HAP-1 (cell line): ENCODE results near the gene TUBE1.
A peak's percentile ranks its signal among the peaks of the same experiment; 100 is the strongest.

ENCODE experiments used
- DNase-seq, 2 experiments: peaks; one replicate each; pipeline ENCODE4 v3.0.0-alpha.2; 2016 to 2020; ENCODE audit warnings: low spot score in 2 of 2
- H3K27me3 ChIP-seq: fragments of 250-450 bp; sonication (Bioruptor Pico); 2 replicates; pipeline ENCODE4 v1.5.1; 2020; ENCODE audit warnings: low read depth, mild to moderate bottlenecking, moderate library complexity
- H3K36me3 ChIP-seq: fragments of 250-450 bp; sonication (Bioruptor Pico); replicated peaks from 2 replicates; pipeline ENCODE4 v1.5.1; 2020; ENCODE audit warnings: mild to moderate bottlenecking
- H3K4me1 ChIP-seq: fragments of 250-450 bp; sonication (Bioruptor Pico); 2 replicates; pipeline ENCODE4 v1.5.1; 2020; ENCODE audit warnings: mild to moderate bottlenecking
- H3K4me3 ChIP-seq: fragments of 250-450 bp; sonication (Bioruptor Pico); 2 replicates; pipeline ENCODE4 v1.5.1; 2020; ENCODE audit warnings: mild to moderate bottlenecking, moderate library complexity
- H3K9me3 ChIP-seq: fragments of 250-450 bp; sonication (Bioruptor Pico); 2 replicates; pipeline ENCODE4 v1.5.1; 2020; ENCODE audit warnings: mild to moderate bottlenecking, moderate library complexity
- in situ Hi-C: fragments of 300-500 bp; cut with MboI; formaldehyde crosslinking; loops from 3 replicates; pipeline ENCODE4 v1.14.3; 2020; ENCODE audit warnings: low sequenced_read_pairs, inconsistent platforms, mixed read lengths

The TUBE1 gene, protein sequence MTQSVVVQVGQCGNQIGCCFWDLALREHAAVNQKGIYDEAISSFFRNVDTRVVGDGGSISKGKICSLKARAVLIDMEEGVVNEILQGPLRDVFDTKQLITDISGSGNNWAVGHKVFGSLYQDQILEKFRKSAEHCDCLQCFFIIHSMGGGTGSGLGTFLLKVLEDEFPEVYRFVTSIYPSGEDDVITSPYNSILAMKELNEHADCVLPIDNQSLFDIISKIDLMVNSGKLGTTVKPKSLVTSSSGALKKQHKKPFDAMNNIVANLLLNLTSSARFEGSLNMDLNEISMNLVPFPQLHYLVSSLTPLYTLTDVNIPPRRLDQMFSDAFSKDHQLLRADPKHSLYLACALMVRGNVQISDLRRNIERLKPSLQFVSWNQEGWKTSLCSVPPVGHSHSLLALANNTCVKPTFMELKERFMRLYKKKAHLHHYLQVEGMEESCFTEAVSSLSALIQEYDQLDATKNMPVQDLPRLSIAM

DNA sequence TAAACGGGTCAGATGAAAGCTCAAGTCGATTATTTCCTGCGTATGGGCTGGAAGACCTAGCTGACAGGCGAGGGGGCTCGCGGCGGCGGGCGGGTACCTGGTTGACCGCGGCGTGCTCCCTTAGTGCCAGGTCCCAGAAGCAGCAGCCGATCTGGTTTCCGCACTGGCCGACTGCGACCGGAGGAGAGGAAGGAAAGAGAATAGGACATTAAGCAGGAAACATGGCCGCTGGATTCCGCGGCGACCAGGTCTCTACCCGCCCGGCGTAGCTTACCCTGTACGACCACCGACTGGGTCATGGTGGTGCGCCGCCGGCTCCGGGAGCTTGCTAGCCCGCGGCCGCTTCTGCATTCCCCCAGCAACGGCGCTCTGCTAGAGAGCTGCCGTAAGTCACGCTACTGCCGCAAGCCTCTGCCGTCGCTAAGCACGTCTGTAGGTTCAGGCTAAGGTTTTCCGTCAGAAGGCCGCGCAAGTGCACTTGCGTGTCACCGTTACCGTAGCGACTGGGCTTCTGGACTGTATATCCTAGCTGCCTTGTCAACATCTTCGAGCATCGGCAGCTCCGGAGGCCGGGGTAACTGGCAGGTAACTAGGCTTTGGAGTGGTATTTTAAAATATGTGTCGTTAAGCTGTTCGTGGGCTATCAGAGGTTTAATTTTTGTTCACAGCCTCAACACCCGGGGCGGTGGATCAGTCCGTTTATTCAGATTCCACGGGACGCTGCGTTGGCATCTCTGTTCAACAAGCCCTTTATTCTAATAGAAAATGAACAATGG lies at the start of gene TUBE1, which contains the start of gene FAM229B:
TSS of gene TUBE1 (minus strand) at position 347 of the 776 bp plus-strand sequence. CDS start at position 299, 48 bp downstream.
TSS of gene FAM229B (plus strand) at position 456 of the 776 bp plus-strand sequence. CDS start 11,693 bp downstream, outside the sequence.
- DNase-seq = peak; percentile 93 to 99
- Histone ChIP-seq H3K27me3 (peaks cover 13% of the 10 kb centered on the region), H3K36me3 (peaks cover 6% of the 10 kb centered on the region), H3K4me1 (peaks cover 8% of the 10 kb centered on the region), H3K9me3 (no peaks in the 10 kb centered on the region), H3K4me3 (peak within 1 kb of the TSS; percentile 71)
- in situ Hi-C loops = no loop called here

DNA sequence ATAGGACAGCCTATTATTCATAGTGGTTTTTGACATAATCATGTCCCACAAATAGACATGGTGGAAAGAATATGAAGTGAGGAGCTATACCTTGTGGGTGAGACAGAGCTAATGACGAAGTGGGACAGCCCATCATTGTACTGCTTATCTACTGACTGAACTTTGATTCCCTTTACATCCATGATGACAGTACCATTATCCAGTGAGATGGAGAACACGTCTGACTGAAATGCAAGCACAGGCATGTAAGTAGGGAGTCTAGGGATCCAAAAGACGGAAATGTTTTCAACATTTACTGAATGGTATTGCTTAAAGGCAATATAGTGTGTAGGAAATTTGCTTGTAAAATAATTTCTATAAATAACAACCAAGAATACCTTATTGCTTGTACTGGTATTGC lies 43.6 kb upstream of the TUBE1 start:
- in situ Hi-C loops = no loop called here
- DNase-seq = no peak
- Histone ChIP-seq H3K9me3 (no peaks in the 10 kb centered on the region), H3K36me3 (no peaks in the 10 kb centered on the region), H3K4me1 (0 out of 2 replicates have a peak, but pooled peaks cover 4% of the 10 kb centered on the region), H3K27me3 (no peaks in the 10 kb centered on the region; the same call in 1 of the 2 replicates), H3K4me3 (no peak overlapping the region)

DNA sequence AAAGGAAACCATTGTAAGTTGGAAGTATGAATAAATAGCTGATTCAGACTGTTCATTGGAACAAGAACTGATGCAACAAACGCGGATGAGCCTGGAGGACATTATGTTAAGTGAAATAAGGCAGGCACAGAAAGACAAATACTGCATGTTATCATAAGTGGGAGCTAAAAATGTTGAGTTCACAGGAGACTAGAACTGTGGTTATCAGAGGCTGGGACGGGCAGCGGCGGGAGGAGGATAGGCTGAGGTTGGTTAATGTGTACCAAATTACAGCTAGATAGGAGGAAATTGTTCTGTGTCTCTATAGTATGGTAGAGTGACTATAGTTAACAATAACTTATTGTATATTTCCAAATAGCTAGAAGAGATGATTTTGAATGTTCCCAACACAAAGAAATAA lies 40.9 kb upstream of the TUBE1 start:
- in situ Hi-C loops = no loop called here
- no peak overlapping the region for H3K4me3 ChIP-seq
- H3K4me1 ChIP-seq = 0 out of 2 replicates have a peak, but pooled peaks cover 4% of the 10 kb centered on the region
- no peaks in the 10 kb centered on the region; the same call in 1 of the 2 replicates for H3K27me3 ChIP-seq
- H3K36me3 ChIP-seq = no peaks in the 10 kb centered on the region
- H3K9me3 ChIP-seq = no peaks in the 10 kb centered on the region
- DNase-seq = no peak

DNA sequence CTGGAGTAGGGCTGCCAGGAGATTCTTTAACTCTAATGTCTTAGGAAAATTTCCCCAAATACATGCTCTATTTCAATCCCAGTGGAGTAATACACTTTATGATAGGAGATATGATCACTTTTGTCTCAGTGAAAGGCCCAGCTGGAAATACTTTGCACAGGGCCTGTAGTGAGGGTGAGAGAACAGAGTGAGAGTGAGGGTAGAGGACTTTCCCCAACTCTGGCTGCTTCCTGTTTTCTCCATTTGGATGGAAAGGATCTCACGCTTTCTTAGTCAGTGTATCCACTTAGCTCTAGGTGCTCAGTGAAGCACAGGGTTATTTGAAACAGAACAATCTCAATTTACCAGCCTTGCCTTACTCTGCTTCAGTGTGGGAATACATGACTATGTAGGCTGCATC lies 36.7 kb upstream of the TUBE1 start:
- no peaks in the 10 kb centered on the region for H3K27me3 ChIP-seq
- no peaks in the 10 kb centered on the region for H3K36me3 ChIP-seq
- no peaks in the 10 kb centered on the region for H3K9me3 ChIP-seq
- H3K4me3 ChIP-seq = no peak overlapping the region
- in situ Hi-C loops = no loop called here
- H3K4me1 ChIP-seq = 0 out of 2 replicates have a peak, but pooled peaks cover 4% of the 10 kb centered on the region
- no peak for DNase-seq

DNA sequence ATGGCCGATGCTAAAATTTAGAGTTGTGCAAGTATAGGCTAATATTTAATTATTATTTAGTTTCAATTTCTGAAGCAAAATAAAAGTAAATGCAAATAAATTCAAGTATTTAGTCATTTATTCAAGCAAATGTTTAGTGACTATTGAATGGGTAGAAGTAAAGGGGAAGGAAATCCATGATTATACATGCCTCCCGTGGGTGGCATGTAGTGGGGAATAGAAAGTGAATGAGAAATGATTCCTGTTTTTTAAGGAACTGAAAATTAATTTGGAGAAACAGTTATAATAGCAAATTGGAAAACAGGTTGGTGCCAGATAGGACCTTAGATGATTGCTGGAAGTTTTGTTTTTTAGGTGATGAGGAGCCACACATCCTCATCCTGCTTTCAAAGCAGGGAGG lies 35.5 kb upstream of the TUBE1 start:
- no peak for DNase-seq
- in situ Hi-C loops = no loop called here
- no peaks in the 10 kb centered on the region for H3K27me3 ChIP-seq
- no peak overlapping the region for H3K4me3 ChIP-seq
- H3K4me1 ChIP-seq = 0 out of 2 replicates have a peak, but pooled peaks cover 4% of the 10 kb centered on the region
- no peaks in the 10 kb centered on the region for H3K36me3 ChIP-seq
- H3K9me3 ChIP-seq = no peaks in the 10 kb centered on the region

DNA sequence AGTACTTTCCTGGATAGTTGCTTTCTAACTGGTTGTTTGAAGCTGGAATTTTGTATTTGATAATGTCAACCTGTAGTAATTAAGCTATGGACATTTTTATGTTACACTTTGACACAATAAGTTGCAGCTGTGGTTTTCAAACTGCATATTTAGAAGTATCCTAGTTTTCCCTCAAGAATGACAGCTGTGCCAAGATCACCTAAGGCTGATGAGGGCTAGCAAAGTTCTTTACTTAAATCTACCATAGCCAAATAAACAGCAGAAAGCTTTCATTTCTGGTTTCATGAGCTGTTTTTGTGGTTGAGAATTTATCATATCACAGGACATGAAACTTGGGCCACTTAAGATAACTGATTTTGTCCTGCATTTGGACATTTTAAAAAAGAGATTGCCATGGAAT lies 30.8 kb upstream of the TUBE1 start:
- Histone ChIP-seq H3K9me3 (no peaks in the 10 kb centered on the region), H3K27me3 (no peaks in the 10 kb centered on the region), H3K36me3 (no peaks in the 10 kb centered on the region), H3K4me1 (no peaks in the 10 kb centered on the region), H3K4me3 (no peak overlapping the region)
- in situ Hi-C loops = no loop called here
- DNase-seq = no peak

DNA sequence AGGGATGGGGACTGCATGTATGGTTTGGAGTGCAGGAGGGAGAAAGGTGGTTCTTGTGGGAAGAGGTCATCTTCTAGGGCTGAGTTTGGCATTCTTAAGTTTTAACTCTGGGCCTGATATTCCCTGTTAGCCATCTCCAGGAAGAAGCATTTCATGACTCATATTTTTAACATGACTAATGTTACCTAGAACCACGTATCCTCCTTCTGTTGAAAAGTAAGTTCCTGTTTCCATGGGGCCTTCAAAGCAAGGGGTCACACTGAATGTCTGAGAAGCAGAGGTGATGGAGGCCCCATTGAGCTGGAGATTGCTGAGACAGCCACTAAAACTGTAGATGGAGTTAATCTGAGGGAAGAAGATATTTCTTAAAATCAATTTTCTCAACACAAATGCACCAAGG lies 30.3 kb upstream of the TUBE1 start:
- no peaks in the 10 kb centered on the region for H3K9me3 ChIP-seq
- no peaks in the 10 kb centered on the region for H3K27me3 ChIP-seq
- H3K4me3 ChIP-seq = no peak overlapping the region
- DNase-seq = no peak
- H3K4me1 ChIP-seq = no peaks in the 10 kb centered on the region
- in situ Hi-C loops = no loop called here
- H3K36me3 ChIP-seq = no peaks in the 10 kb centered on the region

DNA sequence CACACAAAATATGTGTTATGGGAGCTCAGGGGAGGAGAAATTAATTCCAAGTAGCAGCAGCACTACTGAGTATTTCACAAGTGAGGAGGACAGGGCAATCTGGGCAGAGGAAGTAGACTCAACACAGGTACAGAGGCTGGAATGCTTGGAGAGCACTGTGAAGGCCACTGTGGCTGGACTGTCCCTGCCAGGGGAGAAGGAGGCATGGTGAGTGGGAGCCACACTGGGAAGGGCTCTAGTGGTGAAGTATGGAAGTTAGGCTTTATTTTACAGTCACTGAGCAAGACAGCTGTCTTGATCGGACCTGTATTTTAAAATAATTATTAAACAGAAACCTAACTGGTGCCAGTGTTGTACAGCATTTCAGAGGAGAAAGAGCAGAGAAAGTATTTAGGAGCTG lies 28.9 kb upstream of the TUBE1 start:
- Histone ChIP-seq H3K4me1 (no peaks in the 10 kb centered on the region), H3K4me3 (no peak overlapping the region), H3K36me3 (no peaks in the 10 kb centered on the region), H3K9me3 (no peaks in the 10 kb centered on the region), H3K27me3 (no peaks in the 10 kb centered on the region)
- no peak for DNase-seq
- in situ Hi-C loops = no loop called here

DNA sequence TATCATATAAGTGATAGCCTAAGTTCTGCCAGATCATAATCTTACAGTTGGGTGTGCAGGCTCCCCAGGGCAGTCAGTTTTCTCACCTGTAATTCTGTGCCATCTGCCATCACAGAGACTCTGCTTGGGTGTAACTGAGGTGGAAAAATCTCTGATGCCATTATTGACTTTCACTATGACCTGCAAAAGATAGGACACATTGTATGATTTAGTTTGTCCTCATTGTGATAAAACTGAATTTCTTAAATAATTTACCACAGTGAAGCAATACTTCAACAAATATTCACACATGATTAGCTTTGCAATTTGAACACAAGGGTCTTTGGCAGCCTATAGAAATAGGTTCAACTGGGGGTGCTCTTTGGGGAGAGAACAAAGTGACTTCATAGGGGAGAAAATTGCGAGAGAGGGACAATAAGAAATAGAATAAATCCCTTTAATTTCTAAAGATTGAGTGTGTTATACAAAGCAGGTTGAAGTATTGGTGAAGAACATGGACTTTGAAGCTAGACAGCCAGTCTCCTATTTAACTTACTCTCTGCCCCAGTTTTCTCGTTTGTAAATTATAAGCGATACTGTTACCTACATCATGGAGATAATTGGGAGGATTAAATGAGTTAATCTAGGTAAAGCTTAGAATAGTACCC lies 27.4 kb upstream of the TUBE1 start:
- H3K4me1 ChIP-seq = no peaks in the 10 kb centered on the region
- no peaks in the 10 kb centered on the region for H3K9me3 ChIP-seq
- H3K36me3 ChIP-seq = no peaks in the 10 kb centered on the region
- H3K4me3 ChIP-seq = no peak overlapping the region
- H3K27me3 ChIP-seq = no peaks in the 10 kb centered on the region
- no peak for DNase-seq
- in situ Hi-C loops = no loop called here

DNA sequence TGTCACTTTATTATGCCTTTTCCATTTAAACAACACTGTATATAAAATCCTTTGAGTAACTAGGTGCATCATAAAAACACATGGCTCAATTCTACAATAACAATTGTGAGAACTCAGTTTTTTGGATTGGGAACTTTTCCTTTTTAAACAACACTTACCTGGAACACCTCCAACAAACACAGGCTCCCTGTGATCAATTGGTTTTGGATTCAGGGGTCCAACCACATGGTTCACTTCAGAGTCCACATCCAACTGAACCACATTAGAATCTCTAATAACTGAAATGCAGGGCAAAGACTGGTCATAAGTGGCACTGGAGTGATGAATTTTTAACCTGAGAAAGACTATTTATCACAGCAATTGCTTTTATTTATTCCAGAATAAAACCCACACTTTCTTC lies 26.6 kb upstream of the TUBE1 start:
- 0 out of 2 replicates have a peak, but pooled peaks cover 6% of the 10 kb centered on the region for H3K27me3 ChIP-seq
- H3K9me3 ChIP-seq = no peaks in the 10 kb centered on the region
- H3K4me1 ChIP-seq = no peaks in the 10 kb centered on the region
- no peak overlapping the region for H3K4me3 ChIP-seq
- in situ Hi-C loops = no loop called here
- H3K36me3 ChIP-seq = no peaks in the 10 kb centered on the region
- DNase-seq = no peak

DNA sequence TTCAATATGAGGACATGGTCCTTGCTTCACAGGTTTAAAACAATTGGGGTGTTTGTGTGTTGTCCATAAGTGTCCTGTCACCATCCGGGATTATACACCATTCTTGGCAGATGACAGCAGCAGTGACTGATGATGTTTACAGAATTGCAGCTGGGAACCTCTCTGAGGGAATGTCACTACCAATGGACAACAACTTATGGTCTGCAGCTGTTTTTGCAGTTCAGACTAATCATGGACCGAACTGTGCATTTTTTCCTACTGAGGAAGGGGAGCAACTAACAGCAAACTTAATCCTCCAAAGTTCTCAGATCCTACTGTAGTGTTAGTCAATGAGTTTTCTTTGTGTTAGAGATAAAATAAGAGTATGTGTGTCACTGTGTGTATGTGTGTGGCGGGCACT lies 26.1 kb upstream of the TUBE1 start:
- DNase-seq = no peak
- H3K36me3 ChIP-seq = no peaks in the 10 kb centered on the region
- H3K27me3 ChIP-seq = 0 out of 2 replicates have a peak, but pooled peaks cover 6% of the 10 kb centered on the region
- no peaks in the 10 kb centered on the region for H3K9me3 ChIP-seq
- in situ Hi-C loops = no loop called here
- H3K4me3 ChIP-seq = no peak overlapping the region
- no peaks in the 10 kb centered on the region for H3K4me1 ChIP-seq

DNA sequence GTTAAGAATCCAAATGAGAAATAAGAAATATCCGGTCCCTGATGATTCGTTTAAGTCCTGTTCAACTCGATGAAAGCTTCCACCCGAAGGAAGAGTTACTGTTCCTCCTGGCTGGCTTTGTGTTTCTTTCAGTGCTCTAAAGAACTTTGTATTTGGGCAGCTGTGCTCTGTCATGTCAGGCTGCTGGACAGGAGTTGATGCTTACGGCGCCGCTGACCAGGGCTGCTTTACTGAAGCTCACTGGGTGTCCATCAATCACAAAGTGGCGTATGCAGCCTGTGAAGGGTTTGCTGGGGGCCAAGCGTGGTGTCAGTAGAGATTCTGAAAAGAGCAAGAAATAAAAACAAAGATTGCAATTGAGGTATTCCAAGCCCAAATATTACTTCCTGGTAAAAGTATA lies 22.0 kb upstream of the TUBE1 start:
- DNase-seq = no peak
- in situ Hi-C loops = no loop called here
- Histone ChIP-seq H3K9me3 (no peaks in the 10 kb centered on the region), H3K4me1 (no peaks in the 10 kb centered on the region), H3K36me3 (no peaks in the 10 kb centered on the region), H3K27me3 (0 out of 2 replicates have a peak, but pooled peaks cover 6% of the 10 kb centered on the region), H3K4me3 (no peak overlapping the region)

DNA sequence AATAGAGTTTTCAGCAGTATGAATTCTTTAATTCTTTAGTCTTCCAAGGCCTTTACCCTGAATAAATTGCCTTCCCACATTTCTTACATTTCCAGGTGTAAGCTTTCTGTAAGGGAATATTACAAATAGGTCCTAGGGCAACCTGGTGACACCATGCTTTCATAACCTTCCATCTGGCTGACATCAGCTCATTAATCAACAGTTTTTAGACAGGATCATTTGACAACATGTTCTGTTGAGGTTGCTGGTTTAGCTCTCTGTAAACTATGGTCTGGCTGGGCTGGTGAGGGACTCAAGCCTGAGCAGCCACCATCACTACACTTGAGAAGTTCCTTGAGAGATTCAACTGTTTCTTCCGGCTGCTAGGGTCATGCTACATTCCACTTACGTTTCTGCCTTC lies 19.3 kb upstream of the TUBE1 start:
- H3K4me3 ChIP-seq = no peak overlapping the region
- in situ Hi-C loops = no loop called here
- H3K9me3 ChIP-seq = no peaks in the 10 kb centered on the region
- 0 out of 2 replicates have a peak, but pooled peaks cover 6% of the 10 kb centered on the region for H3K27me3 ChIP-seq
- no peaks in the 10 kb centered on the region for H3K4me1 ChIP-seq
- no peak for DNase-seq
- no peaks in the 10 kb centered on the region for H3K36me3 ChIP-seq
